Measurements from ENCODE around the gene CLSTN1.
A peak's percentile ranks its signal among the peaks of the same experiment; 100 is the strongest.

The CLSTN1 gene

DNA sequence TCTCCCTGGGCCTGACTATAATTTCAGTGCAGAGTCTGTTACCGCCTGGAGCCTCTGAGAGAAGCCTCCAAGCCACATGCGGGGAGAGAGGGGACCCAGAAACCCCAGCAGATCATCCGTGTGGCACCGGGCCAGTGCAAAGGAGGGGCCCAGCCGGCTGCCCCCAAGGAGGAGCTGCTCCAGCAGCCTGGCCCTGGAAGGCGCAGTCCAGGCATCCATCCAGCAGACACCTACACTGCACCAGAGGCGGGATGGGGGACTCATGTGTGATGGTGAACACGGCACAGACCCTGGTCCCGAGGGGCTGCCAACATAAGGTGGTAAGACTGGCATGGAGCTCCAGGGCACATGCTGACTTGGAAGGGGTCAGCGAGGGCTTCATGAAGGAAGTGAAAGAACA lies 39.6 kb upstream of the CLSTN1 start:
- peaks cover 10% of the 10 kb centered on the region for H3K4me1 ChIP-seq (ENCODE audit: control insufficient read depth, low read depth, low read length)
- H3K9ac ChIP-seq (ENCODE audit: low read length) = no peak overlapping the region
- H3K27me3 ChIP-seq (ENCODE audit: control insufficient read depth, insufficient read depth, low read length) = no peaks in the 10 kb centered on the region
- no peak overlapping the region for H3K27ac ChIP-seq (ENCODE audit: low read length)
- H3K4me3 ChIP-seq (ENCODE audit: low read length) = no peak overlapping the region
- H3K9me3 ChIP-seq (ENCODE audit: control insufficient read depth, low read depth, low read length) = no peaks in the 10 kb centered on the region
- peaks cover 2% of the 10 kb centered on the region for H3K36me3 ChIP-seq (ENCODE audit: control insufficient read depth, low read depth, low read length)

DNA sequence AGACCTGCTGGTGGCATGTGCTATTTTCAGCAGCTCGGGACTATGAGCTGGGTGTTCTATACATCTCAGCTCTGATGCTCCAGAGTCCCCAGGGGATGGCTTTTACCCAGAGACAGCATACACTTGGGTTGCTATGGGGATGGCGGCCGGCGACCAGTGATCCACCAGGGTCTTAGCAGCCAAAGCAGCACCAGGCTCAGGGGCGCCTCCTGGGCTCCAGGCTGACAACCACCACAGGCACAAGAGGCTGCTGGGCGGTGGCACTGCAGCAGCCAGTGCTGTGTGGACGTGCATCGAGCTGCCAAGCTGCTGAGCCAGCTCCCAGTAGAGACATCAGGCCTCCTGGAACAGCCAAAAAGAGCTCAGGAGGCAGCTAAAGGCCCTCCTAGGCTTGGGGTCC lies 37.6 kb upstream of the CLSTN1 start:
- peaks cover 3% of the 10 kb centered on the region for H3K36me3 ChIP-seq (ENCODE audit: control insufficient read depth, low read depth, low read length)
- no peak overlapping the region for H3K4me3 ChIP-seq (ENCODE audit: low read length)
- H3K27me3 ChIP-seq (ENCODE audit: control insufficient read depth, insufficient read depth, low read length) = no peaks in the 10 kb centered on the region
- H3K4me1 ChIP-seq (ENCODE audit: control insufficient read depth, low read depth, low read length) = peaks cover 10% of the 10 kb centered on the region
- no peaks in the 10 kb centered on the region for H3K9me3 ChIP-seq (ENCODE audit: control insufficient read depth, low read depth, low read length)
- no peak overlapping the region for H3K27ac ChIP-seq (ENCODE audit: low read length)
- no peak overlapping the region for H3K9ac ChIP-seq (ENCODE audit: low read length)

DNA sequence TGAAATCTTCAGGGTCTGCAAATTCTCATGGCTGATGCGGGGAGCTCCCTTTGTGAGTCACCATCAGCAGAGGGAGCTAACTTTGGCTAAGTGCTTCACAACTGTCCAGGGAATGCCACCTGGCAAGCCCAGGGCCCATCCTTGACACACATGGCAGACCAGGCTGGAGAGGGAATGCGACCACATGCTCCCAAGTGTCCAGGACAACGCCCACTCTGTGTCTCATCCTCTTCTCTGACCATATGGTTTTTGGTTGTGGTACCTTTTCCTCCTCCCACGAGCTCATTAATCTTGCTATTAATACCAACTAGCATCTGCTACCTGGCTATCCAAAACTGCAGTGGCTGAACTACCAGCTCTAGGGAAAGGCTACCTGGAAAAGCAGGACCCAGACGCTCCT lies 37.1 kb upstream of the CLSTN1 start:
- Histone ChIP-seq H3K4me3 (ENCODE audit: low read length) (no peak overlapping the region), H3K36me3 (ENCODE audit: control insufficient read depth, low read depth, low read length) (peaks cover 3% of the 10 kb centered on the region), H3K27ac (ENCODE audit: low read length) (no peak overlapping the region), H3K4me1 (ENCODE audit: control insufficient read depth, low read depth, low read length) (peaks cover 10% of the 10 kb centered on the region), H3K9me3 (ENCODE audit: control insufficient read depth, low read depth, low read length) (no peaks in the 10 kb centered on the region), H3K27me3 (ENCODE audit: control insufficient read depth, insufficient read depth, low read length) (no peaks in the 10 kb centered on the region), H3K9ac (ENCODE audit: low read length) (no peak overlapping the region)

DNA sequence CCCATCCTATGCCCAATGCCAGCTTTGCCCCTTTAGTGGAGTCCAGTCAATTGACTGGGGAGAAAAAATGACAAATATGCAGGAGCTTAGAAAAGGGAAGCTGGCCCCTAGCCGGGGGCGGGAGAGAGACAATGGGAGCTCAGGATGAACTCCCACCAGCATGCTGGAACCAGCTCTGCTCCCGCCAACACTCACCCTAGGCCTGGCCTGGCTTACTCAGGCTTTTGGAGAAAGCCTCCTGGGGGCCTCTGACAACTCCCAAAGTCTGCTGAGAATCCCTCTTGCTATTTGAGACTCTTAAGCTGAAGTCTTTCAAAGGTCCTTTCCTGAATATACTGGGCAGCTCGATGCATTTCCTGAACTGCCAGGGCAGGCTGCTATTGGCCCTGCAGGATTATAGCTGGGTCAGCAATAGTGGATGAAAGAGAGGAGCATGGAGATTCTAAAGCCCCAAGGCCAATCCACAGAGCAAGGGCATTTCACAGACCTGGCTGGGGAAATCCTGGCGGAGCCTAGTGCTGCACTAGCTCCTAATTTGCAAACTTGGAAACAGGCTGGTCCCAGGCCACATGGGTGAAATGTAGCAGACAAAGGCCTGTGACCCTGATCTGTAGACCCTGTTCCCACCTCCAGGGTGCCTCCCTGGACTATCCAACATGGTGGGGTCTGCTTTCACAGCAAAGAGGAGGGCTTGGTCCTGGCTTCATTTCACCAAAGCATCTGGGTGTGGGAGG lies 35.7 kb upstream of the CLSTN1 start:
- H3K36me3 ChIP-seq (ENCODE audit: control insufficient read depth, low read depth, low read length) = peaks cover 3% of the 10 kb centered on the region
- no peak overlapping the region for H3K9ac ChIP-seq (ENCODE audit: low read length)
- H3K4me1 ChIP-seq (ENCODE audit: control insufficient read depth, low read depth, low read length) = peaks cover 10% of the 10 kb centered on the region
- peak overlapping the region; percentile 52 for H3K27ac ChIP-seq (ENCODE audit: low read length)
- H3K27me3 ChIP-seq (ENCODE audit: control insufficient read depth, insufficient read depth, low read length) = no peaks in the 10 kb centered on the region
- no peak overlapping the region for H3K4me3 ChIP-seq (ENCODE audit: low read length)
- no peaks in the 10 kb centered on the region for H3K9me3 ChIP-seq (ENCODE audit: control insufficient read depth, low read depth, low read length)

DNA sequence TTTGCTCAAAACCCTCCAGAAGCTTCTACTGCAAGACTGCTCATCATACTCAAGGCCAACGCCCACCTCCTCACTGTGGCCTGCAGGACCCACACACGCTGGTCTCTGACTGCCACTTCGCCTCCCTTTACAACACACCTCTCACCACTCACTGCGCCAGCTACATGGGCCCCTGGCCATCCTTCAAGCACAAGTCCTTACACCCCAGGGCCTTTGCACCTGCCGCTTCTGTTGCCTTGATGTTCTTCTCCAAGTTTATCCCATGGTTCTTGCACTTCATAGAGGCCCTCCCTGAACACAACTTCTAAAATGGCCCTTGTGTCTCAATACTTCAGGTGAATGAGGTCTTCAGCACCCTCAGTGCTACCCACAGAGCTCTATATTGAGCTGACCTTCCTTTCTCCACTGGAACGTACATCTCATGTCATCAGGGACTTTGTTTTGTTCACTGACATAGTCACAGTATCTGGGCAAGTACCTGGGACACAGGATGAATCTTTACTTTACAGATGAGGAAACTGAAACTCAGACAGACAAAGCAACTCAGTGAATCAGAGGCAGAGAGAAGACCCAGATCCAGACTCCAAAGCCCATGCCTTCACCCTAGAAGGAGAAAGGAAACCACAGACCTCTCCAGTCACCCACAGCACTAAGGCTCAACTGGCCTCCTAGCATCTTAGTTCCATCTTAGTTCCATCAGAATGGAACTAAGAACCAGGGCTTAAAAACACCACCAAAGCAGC lies 34.7 kb upstream of the CLSTN1 start:
- Histone ChIP-seq H3K4me1 (ENCODE audit: control insufficient read depth, low read depth, low read length) (peaks cover 10% of the 10 kb centered on the region), H3K27ac (ENCODE audit: low read length) (no peak overlapping the region)

DNA sequence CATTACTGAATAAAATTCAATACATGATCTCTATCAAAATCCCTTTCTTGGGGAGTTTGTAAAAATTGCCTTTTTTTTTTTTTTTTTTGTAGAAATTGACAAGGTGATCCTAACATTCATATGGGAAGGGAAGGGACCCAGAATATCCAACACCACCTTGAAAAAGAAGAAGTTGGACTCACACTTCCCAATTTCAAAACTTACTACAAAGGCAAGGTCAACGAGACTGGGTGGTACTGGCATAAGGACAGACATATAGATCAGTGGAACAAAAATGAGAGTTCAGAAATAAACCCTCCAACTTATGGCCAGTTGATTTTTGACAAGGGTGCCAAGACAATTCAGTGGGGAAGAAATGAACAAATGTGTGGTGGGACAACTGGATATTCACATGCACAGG lies 31.4 kb upstream of the CLSTN1 start:
- H3K27me3 ChIP-seq (ENCODE audit: control insufficient read depth, insufficient read depth, low read length) = no peaks in the 10 kb centered on the region
- H3K36me3 ChIP-seq (ENCODE audit: control insufficient read depth, low read depth, low read length) = peaks cover 3% of the 10 kb centered on the region
- peaks cover 10% of the 10 kb centered on the region for H3K4me1 ChIP-seq (ENCODE audit: control insufficient read depth, low read depth, low read length)
- no peak overlapping the region for H3K9ac ChIP-seq (ENCODE audit: low read length)
- no peak overlapping the region for H3K27ac ChIP-seq (ENCODE audit: low read length)
- no peaks in the 10 kb centered on the region for H3K9me3 ChIP-seq (ENCODE audit: control insufficient read depth, low read depth, low read length)
- H3K4me3 ChIP-seq (ENCODE audit: low read length) = no peak overlapping the region

More for the DNA sequence above, 34.7 kb upstream of the CLSTN1 start:
- H3K9me3 ChIP-seq (ENCODE audit: control insufficient read depth, low read depth, low read length) = no peaks in the 10 kb centered on the region
- H3K9ac ChIP-seq (ENCODE audit: low read length) = no peak overlapping the region
- peaks cover 3% of the 10 kb centered on the region for H3K36me3 ChIP-seq (ENCODE audit: control insufficient read depth, low read depth, low read length)
- H3K27me3 ChIP-seq (ENCODE audit: control insufficient read depth, insufficient read depth, low read length) = no peaks in the 10 kb centered on the region
- no peak overlapping the region for H3K4me3 ChIP-seq (ENCODE audit: low read length)

DNA sequence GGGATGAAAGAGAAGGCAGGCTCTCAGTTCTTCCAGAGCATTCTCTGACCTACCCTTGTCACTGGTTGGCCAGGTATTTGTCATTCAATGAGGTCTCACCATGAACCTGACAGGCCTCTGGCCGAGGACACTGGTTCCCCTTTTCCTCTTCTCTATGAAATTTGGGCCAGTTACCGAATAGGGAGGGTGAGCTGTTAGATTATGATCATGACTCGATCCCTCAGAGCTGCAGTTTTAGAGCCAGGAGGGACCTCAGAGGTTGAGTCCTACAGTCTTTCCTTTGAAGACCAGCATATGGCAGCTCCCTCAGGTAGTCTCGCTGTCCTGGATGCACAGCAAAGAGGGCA lies 29.5 kb upstream of the CLSTN1 start:
- no peak overlapping the region for H3K9ac ChIP-seq (ENCODE audit: low read length)
- H3K36me3 ChIP-seq (ENCODE audit: control insufficient read depth, low read depth, low read length) = no peaks in the 10 kb centered on the region
- no peak overlapping the region for H3K27ac ChIP-seq (ENCODE audit: low read length)
- no peak overlapping the region for H3K4me3 ChIP-seq (ENCODE audit: low read length)
- H3K27me3 ChIP-seq (ENCODE audit: control insufficient read depth, insufficient read depth, low read length) = no peaks in the 10 kb centered on the region
- H3K4me1 ChIP-seq (ENCODE audit: control insufficient read depth, low read depth, low read length) = no peaks in the 10 kb centered on the region
- H3K9me3 ChIP-seq (ENCODE audit: control insufficient read depth, low read depth, low read length) = no peaks in the 10 kb centered on the region

DNA sequence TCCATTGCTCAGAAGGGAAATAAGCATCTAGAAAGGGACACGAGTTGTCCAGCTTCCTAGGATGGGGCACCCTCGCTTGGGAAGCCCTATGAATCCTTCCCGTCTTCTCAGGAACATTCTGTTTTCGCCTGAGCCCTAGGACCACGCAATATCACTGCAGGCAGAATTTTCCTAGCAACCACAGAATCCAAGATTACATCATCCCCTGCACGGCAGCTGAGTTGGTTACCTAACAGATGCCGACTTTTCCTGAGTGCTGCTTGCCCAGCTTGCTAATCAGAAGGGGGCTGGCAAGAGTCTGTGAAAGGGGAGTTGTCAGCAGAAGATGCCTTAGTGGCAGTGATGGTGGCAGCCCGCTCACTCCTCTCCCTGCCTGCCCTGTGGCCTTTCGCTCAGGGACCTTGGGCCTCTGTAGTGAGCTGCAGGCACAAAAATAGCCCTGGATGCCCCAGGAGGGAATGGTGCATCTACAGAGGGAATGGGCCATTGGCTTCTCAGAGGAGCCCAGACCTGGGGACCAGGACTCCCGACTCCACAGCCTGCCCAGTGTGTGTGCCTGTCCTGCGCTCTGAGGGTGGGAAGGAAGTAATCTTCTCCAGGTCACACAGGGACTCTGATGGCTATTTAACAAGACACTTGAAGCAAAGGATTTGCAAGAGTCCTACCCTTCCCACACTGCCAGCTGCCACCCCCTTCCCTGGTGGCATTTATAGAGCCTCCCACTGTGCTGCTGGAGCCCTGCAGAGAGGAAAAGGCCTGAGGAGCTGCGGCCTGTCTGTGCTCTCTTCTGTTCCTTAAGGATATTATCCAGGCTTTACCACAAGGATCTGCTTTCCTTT lies 28.9 kb upstream of the CLSTN1 start:
- Histone ChIP-seq H3K36me3 (ENCODE audit: control insufficient read depth, low read depth, low read length) (no peaks in the 10 kb centered on the region), H3K27ac (ENCODE audit: low read length) (no peak overlapping the region), H3K9ac (ENCODE audit: low read length) (no peak overlapping the region), H3K4me1 (ENCODE audit: control insufficient read depth, low read depth, low read length) (no peaks in the 10 kb centered on the region), H3K9me3 (ENCODE audit: control insufficient read depth, low read depth, low read length) (no peaks in the 10 kb centered on the region), H3K4me3 (ENCODE audit: low read length) (no peak overlapping the region), H3K27me3 (ENCODE audit: control insufficient read depth, insufficient read depth, low read length) (no peaks in the 10 kb centered on the region)

DNA sequence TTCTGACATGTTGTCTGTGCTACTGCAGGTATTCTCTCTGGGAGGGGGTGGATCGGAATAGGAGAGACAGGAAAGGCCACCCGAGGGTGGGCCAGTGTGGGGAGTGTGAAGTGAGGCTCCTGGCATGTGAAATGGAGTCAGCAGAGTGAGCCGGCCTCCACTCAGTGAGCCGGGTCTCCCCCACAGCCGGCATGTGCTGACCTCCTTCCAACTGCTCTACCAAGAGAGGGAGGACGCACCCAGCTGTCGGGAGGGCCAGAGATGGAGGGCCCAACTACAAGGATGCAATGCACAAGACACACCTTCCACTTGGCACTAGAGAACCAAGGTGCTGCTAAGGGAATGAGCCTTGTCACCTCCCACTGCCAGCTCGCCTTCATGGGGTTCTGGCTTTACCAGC lies 28.2 kb upstream of the CLSTN1 start:
- Histone ChIP-seq H3K4me1 (ENCODE audit: control insufficient read depth, low read depth, low read length) (no peaks in the 10 kb centered on the region), H3K27me3 (ENCODE audit: control insufficient read depth, insufficient read depth, low read length) (no peaks in the 10 kb centered on the region), H3K9ac (ENCODE audit: low read length) (no peak overlapping the region), H3K4me3 (ENCODE audit: low read length) (no peak overlapping the region), H3K9me3 (ENCODE audit: control insufficient read depth, low read depth, low read length) (no peaks in the 10 kb centered on the region), H3K36me3 (ENCODE audit: control insufficient read depth, low read depth, low read length) (no peaks in the 10 kb centered on the region), H3K27ac (ENCODE audit: low read length) (no peak overlapping the region)

DNA sequence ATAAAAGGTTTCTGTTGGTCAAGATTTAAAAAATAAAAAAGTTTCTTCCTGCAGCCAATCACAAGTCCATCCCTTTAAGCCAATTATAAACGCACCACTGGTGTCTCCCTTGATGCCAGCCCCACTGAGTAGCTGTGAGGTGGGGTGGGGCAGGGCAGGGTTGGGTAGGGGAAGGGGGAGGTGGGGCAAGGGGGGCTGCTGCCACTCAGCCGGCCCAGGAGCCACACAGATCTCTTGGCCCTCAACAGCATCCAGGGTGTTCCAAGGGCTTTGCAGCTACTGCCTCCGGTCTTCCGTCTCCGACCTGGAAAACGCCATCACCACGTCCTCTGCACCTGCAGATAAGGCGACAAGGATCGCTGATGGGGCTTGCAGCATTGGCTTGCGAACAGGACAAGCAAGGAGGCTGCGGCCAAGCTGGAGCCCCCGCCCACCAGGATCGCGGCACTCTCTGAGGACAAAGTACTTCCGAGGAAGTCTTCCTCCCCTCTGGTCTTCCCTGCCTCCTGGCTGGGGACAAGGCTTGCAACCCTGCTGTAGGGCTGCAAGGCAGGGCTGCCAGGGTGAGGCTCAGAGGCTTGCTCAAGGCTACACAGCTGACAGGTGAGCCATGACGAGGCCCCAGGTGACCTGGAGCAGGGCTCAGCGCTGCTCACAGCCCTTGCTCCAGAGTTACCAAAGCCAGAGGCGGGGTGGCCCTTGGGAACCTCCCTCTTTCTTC lies 26.8 kb upstream of the CLSTN1 start:
- Histone ChIP-seq H3K27ac (ENCODE audit: low read length) (no peak overlapping the region), H3K27me3 (ENCODE audit: control insufficient read depth, insufficient read depth, low read length) (no peaks in the 10 kb centered on the region), H3K9me3 (ENCODE audit: control insufficient read depth, low read depth, low read length) (no peaks in the 10 kb centered on the region), H3K36me3 (ENCODE audit: control insufficient read depth, low read depth, low read length) (no peaks in the 10 kb centered on the region), H3K9ac (ENCODE audit: low read length) (no peak overlapping the region), H3K4me3 (ENCODE audit: low read length) (peak overlapping the region; percentile 33), H3K4me1 (ENCODE audit: control insufficient read depth, low read depth, low read length) (no peaks in the 10 kb centered on the region)
